ENCODE results near the gene ANXA10.
A peak's percentile ranks its signal among the peaks of the same experiment; 100 is the strongest.

Gene ANXA10

DNA sequence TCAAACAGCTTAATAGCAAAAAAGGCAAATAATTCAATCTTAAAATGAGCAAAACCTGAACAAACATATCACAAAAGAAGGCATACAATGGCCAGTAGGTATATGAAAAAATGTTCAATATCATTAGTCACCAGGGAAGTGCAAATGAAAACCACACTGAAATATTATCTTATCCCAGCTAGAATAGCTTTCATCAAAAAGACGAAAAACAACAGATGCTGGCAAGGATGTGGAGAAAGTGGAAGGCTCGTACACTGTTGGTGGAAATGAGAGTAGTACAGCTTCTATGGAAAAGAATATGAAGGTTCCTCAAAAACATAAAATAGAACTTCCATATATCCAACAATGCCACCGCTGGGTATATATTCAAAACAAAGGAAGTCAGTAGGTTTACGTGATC is 29.3 kb upstream of the ANXA10 start:
- TF ChIP-seq, protein P1, sequence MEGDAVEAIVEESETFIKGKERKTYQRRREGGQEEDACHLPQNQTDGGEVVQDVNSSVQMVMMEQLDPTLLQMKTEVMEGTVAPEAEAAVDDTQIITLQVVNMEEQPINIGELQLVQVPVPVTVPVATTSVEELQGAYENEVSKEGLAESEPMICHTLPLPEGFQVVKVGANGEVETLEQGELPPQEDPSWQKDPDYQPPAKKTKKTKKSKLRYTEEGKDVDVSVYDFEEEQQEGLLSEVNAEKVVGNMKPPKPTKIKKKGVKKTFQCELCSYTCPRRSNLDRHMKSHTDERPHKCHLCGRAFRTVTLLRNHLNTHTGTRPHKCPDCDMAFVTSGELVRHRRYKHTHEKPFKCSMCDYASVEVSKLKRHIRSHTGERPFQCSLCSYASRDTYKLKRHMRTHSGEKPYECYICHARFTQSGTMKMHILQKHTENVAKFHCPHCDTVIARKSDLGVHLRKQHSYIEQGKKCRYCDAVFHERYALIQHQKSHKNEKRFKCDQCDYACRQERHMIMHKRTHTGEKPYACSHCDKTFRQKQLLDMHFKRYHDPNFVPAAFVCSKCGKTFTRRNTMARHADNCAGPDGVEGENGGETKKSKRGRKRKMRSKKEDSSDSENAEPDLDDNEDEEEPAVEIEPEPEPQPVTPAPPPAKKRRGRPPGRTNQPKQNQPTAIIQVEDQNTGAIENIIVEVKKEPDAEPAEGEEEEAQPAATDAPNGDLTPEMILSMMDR (conservative IDR thresholded peaks at IDR 0.05; ENCODE audit: low read depth), result no peak
- no peak overlapping the region for H3K27ac ChIP-seq
- DNase-seq (ENCODE audit: low spot score), result no peak
- POLR2A ChIA-PET (ENCODE audit: low non-redundant PET), result no interaction called here
- CTCF ChIA-PET, result interaction anchor here (0.6 to 0.7 kb wide), 2 partner anchors 87 to 247 kb away, joined by 4 read pairs; no protein-coding TSS in a partner anchor

DNA sequence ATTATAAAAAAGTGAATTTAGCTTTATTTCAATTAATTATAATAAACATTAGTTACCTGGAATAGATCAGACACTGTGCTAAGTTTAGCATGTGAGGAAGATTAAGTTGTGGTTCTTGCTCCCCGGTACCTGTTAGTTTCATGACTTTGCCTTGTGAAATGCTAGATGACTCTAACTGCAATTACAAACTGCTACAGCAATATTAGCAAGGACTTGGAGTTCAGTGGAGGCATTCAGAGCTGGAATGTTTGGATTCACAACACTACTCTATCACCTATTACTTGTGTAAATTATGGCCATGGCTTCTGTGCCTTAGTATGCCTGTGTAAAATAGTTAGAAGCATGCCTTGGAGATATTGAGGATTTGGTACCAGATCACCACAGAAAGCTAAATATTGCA is 21.4 kb upstream of the ANXA10 start:
- ChIA-PET CTCF (interaction anchor here (0.8 kb wide), 1 partner anchor 375 kb away, joined by 3 read pairs; no protein-coding TSS in a partner anchor), POLR2A (ENCODE audit: low non-redundant PET) (no interaction called here)
- no peak overlapping the region for H3K27ac ChIP-seq
- TF ChIP-seq, protein P1 (conservative IDR thresholded peaks at IDR 0.05; ENCODE audit: low read depth), result no peak
- DNase-seq (ENCODE audit: low spot score), result no peak

DNA sequence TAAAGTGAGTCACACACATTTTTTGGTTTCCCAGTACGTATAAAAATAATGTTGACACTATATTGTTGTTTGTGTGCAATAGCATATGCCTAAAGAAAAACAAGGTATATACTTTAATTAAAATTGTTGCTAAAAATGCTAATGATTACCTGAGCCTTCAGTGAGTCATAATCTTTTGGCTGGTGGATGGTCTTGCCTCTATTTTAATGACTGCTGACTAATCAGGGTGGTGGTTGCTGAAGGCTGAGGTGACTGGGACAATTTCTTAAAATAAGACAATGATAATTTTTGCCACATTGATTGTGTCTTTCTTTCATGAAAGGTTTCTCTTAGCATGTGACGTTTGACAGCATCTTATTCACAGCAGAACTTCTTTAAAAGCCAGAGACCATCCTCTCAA is 21.0 kb upstream of the ANXA10 start:
- no peak for DNase-seq (ENCODE audit: low spot score)
- H3K27ac ChIP-seq, result no peak overlapping the region
- POLR2A ChIA-PET (ENCODE audit: low non-redundant PET), result no interaction called here
- CTCF ChIA-PET, result interaction anchor here (0.8 kb wide), 1 partner anchor 376 kb away, joined by 3 read pairs; no protein-coding TSS in a partner anchor
- TF ChIP-seq, protein P1 (conservative IDR thresholded peaks at IDR 0.05; ENCODE audit: low read depth), result no peak

DNA sequence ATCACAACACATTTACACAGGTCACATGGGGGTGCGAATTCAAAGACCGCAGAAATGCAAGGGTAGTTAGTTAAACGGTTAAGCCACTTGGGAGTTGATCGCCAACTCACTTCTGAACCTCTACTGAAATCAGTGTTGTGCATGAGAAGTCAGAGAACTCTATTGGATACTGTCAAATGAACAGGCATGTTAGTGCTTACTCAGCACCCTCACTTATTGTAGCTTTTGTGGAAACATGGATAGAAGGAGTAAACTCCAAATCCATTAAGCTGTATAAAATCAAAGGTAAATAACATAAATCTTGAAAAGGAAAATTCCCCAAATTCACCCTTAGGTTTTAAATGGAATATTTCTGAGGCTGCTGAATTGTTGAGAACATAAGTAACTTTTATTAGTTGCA is 17.5 kb upstream of the ANXA10 start:
- ChIA-PET CTCF (interaction anchor here (0.6 to 1.0 kb wide), 3 partner anchors 79 to 1669 kb away, joined by 3 to 8 read pairs (median 4); no protein-coding TSS in a partner anchor), POLR2A (ENCODE audit: low non-redundant PET) (no interaction called here)
- TF ChIP-seq, protein P1 (conservative IDR thresholded peaks at IDR 0.05; ENCODE audit: low read depth), result no peak
- no peak for DNase-seq (ENCODE audit: low spot score)
- no peak overlapping the region for H3K27ac ChIP-seq

DNA sequence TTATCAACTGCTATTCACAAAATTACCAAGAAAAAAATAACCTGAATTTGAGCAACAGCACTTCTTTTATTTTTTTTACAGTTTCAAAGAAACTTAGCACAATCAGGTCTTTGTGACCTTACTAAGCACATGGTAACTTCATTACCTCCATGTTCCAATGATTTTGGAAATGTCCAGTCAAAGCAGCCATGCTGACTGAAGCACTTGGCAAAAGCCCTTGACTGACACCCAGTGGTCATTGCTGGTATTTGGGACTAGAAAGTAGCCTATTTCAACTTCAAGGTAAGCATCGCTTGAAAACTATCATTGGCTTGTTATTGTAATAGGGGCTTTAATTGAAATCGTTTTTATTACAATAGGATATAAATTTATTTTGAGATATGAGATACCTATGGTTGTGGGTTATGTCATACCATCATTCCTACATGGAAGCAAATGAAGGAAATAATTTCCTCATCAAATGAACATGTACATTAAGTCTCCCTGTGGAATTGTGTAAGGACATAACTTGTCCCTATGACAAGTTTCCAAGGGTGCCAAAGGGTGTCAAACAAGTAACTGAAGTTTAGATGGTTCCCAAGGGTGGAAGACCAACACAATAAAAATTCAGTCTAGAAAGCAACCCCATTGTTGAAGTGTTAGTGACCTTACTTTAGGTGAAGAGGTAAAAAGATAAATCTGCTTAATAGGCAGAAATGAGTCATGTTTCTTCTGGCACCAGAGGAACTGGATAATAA is 15.2 kb upstream of the ANXA10 start:
- TF ChIP-seq, protein P1 (conservative IDR thresholded peaks at IDR 0.05; ENCODE audit: low read depth), result peak; percentile 92
- H3K27ac ChIP-seq, result no peak overlapping the region
- POLR2A ChIA-PET (ENCODE audit: low non-redundant PET), result no interaction called here
- DNase-seq (ENCODE audit: low spot score), result peak; percentile 42
- CTCF ChIA-PET, result interaction anchor here (0.7 kb wide), 1 partner anchor 132 kb away, joined by 5 read pairs; no protein-coding TSS in a partner anchor

DNA sequence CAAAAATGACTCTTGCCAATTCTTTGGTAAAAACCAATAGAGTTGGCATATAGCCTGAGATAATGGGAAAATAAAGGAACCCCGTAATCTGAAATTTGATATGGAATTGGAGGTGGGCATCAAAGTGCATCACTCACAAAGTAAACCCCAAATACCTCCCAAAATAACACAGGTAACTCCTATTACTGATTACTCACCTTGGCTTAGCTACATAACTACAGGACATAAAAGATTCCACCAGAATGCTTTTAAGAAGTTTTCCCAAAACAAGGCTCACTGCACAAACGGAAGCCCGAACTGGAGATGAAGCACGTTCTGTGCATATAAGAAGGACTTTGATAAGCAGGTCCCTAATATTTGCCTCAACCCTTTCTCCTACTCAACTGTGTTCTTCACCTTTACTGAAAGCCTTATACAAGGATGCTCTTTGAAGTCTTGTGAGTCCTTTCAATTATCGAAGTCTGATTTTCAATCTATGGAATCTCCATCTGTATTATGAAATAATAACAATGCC is 14.6 kb upstream of the ANXA10 start:
- DNase-seq (ENCODE audit: low spot score), result no peak
- no peak overlapping the region for H3K27ac ChIP-seq
- ChIA-PET CTCF (interaction anchor here (0.7 kb wide), 1 partner anchor 101 kb away, joined by 3 read pairs; no protein-coding TSS in a partner anchor), POLR2A (ENCODE audit: low non-redundant PET) (no interaction called here)
- TF ChIP-seq, protein P1 (conservative IDR thresholded peaks at IDR 0.05; ENCODE audit: low read depth), result no peak

Data from RWPE1 (cell line).